GM06990 (cell line): ENCODE results near the gene YAF2.

Experiments used
- DNase-seq: peaks from one replicate; pipeline ENCODE4 v3.0.0-alpha.2; 2011; ENCODE audit not compliant: insufficient read length; ENCODE audit errors: extremely low read depth
- H3K27me3 ChIP-seq: replicated peaks from 2 replicates; pipeline ENCODE4 v1.6.0; 2011; ENCODE audit warnings: low read length; ENCODE audit not compliant: control insufficient read depth, insufficient read depth
- H3K36me3 ChIP-seq: 2 replicates; pipeline ENCODE4 v1.5.1; 2011; ENCODE audit warnings: low read length; ENCODE audit not compliant: control insufficient read depth, insufficient read depth
- H3K4me3 ChIP-seq: replicated peaks from 2 replicates; pipeline ENCODE4 v1.5.1; 2011; ENCODE audit warnings: low read depth, mild to moderate bottlenecking, control low read depth, low read length
- TF ChIP-seq, protein P1 (sequence below): IDR thresholded peaks from 2 replicates; pipeline ENCODE4 v1.5.1; 2011; ENCODE audit warnings: low read length, control low read depth, mild to moderate bottlenecking, inconsistent platforms; ENCODE audit not compliant: insufficient read depth, poor library complexity, severe bottlenecking

Gene YAF2

DNA sequence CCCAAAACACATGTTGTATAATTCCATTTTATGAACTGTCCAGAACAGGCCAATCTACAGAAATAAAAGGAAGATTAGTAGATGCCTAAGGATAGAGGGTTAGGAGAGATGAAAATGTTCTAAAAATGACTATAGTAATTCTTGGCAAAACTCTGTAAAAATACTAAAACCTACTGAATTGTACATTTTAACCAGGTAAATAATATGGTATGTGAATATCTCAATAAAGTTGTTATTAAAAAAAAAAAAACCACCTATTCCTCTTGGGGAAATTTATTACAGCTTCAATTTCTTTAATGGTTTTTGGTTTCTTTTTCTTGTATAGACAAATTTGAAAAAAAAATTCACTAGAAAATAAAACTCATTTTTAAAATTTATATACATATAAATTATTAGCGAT is 33.2 kb downstream of the YAF2 start:
- TF ChIP-seq, protein P1, sequence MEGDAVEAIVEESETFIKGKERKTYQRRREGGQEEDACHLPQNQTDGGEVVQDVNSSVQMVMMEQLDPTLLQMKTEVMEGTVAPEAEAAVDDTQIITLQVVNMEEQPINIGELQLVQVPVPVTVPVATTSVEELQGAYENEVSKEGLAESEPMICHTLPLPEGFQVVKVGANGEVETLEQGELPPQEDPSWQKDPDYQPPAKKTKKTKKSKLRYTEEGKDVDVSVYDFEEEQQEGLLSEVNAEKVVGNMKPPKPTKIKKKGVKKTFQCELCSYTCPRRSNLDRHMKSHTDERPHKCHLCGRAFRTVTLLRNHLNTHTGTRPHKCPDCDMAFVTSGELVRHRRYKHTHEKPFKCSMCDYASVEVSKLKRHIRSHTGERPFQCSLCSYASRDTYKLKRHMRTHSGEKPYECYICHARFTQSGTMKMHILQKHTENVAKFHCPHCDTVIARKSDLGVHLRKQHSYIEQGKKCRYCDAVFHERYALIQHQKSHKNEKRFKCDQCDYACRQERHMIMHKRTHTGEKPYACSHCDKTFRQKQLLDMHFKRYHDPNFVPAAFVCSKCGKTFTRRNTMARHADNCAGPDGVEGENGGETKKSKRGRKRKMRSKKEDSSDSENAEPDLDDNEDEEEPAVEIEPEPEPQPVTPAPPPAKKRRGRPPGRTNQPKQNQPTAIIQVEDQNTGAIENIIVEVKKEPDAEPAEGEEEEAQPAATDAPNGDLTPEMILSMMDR, result no peak
- no peaks in the 10 kb centered on the region for H3K27me3 ChIP-seq
- no peaks in the 10 kb centered on the region for H3K36me3 ChIP-seq
- no peak for DNase-seq
- no peak overlapping the region for H3K4me3 ChIP-seq

DNA sequence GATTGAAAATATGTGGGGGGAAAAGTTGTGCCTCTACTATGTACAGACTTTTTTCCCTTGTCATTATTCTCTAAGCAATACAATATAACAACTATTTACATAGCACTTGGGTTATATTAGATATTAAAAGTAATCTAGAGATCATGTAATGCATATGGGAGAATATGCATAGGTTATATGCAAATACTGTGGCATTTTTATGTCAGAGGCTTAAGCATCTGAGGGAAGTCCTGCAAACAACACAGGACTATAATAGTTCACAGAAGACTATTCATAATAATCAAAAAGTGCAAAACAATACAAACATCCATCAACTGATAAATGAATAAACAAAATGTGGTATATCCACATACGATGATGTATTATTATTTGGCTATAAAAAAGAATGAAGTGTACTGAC is 33.7 kb downstream of the YAF2 start:
- no peak for DNase-seq
- no peaks in the 10 kb centered on the region for H3K36me3 ChIP-seq
- TF ChIP-seq, protein P1, result no peak
- no peaks in the 10 kb centered on the region for H3K27me3 ChIP-seq
- no peak overlapping the region for H3K4me3 ChIP-seq

DNA sequence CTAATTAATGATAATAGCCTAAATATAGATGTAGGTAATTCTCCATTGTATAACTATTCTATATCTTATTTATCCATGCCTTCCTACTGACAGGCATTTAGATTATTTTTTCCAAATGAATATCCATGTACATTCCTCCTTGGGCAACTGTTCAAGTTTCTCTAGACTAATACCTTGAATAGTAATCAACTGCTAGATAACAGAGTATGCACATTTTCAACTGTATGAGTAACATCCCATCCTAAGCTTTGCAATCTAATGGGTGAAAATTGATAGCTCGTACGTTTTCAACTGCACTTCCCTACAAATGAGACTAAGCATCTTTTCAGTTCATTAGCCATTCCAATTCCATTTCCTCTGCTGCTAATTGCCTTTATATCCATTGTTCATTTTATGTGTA is 37.0 kb downstream of the YAF2 start:
- TF ChIP-seq, protein P1, result no peak
- no peak for DNase-seq
- no peaks in the 10 kb centered on the region for H3K27me3 ChIP-seq
- H3K36me3 ChIP-seq, result no peaks in the 10 kb centered on the region
- no peak overlapping the region for H3K4me3 ChIP-seq

DNA sequence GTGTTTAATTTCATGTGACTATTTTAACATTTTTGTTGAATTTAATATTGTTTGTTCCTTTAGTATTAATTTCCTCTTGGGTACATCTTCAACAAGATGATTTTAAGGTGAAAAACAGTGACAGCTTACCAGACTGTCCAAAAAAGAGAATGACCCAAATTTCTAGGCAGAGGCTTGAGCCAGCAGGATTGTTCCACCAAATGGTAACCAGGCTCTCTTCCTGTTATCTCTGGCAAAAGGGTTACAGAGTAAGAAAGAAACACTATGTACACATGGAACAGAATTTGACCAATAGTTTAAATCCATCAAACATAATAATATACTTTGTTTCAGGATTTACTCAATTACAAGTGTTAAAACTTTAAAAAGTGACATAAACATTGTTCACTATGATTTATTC is 39.0 kb downstream of the YAF2 start:
- DNase-seq, result no peak
- TF ChIP-seq, protein P1, result no peak

DNA sequence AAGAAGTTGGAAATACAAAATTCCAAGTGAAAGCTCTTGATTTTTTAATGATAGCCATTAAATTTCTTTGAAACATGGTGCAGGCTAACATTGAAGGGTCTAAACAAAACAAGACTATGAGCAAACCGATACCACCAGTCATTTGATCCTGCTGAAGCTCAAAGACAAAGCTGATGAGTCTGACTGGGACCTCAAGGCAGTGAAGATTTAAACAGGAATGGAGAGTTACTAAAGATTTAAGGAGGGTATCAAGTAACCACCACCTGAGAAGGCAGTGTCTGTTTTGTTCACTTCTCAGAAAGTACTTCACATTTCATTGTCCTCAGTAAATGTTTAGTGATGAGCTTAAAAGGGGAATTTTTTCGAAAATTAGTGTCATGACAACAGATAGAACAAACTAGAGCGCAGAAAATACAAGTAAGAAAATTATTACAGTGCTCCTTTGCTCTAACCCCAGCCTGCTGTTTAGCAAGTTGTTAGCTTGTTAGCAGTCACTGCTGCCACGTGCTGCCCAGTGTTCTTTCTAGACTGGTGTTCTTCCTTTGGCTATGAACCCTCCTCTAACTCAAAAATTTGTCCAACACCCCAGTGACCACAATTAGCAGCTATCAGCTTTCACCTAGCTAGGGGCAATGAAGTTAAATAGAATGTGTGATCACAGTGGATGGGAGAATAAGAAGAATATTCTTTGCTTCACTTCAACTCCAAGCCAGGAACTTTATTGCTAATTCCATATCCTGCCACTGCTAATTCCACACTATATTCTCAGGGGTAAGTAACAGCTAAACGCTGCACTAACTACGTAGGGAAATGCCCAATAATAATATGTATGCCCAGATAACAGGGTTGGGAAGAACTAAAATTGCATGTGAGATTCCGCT is 41.1 kb downstream of the YAF2 start:
- Histone ChIP-seq H3K4me3 (no peak overlapping the region), H3K36me3 (peaks cover 5% of the 10 kb centered on the region), H3K27me3 (no peaks in the 10 kb centered on the region)
- DNase-seq, result no peak
- TF ChIP-seq, protein P1, result no peak

More for the DNA sequence above, 39.0 kb downstream of the YAF2 start:
- Histone ChIP-seq H3K27me3 (no peaks in the 10 kb centered on the region), H3K36me3 (peaks cover 3% of the 10 kb centered on the region; the same call in 1 of the 2 replicates), H3K4me3 (no peak overlapping the region)
